SK-N-SH treated with all-trans-retinoic acid at 6 μM for 48 hours (cell line): ENCODE results near the gene LRCH3.

Experiments
- ARNTL ChIP-seq: fragments of 450-650 bp; formaldehyde crosslinking; IDR thresholded peaks from 2 replicates; pipeline ENCODE4 v1.5.0; 2020; ENCODE audit warnings: low read depth, mild to moderate bottlenecking, moderate library complexity, borderline replicate concordance
- CSRNP3 ChIP-seq: fragments of 250-450 bp; sonication (Bioruptor Pico); IDR thresholded peaks from 2 replicates; pipeline ENCODE4 v1.5.1; 2021; ENCODE audit warnings: mild to moderate bottlenecking, moderate library complexity
- OSR1 ChIP-seq: fragments of 250-450 bp; sonication (Bioruptor Pico); IDR thresholded peaks from 2 replicates; pipeline ENCODE4 v1.8.0; 2022; ENCODE audit warnings: moderate library complexity, mild to moderate bottlenecking, inconsistent platforms
- ZFP3 ChIP-seq: fragments of 250-450 bp; sonication (Bioruptor Pico); IDR thresholded peaks from 2 replicates; pipeline ENCODE4 v1.5.0; 2020; ENCODE audit warnings: mild to moderate bottlenecking, moderate library complexity
- ZFP30 ChIP-seq: fragments of 450-650 bp; formaldehyde crosslinking; IDR thresholded peaks from 2 replicates; pipeline ENCODE4 v1.5.0; 2022; ENCODE audit warnings: mild to moderate bottlenecking, moderate library complexity

- TF ChIP-seq ZFP3 (CRISPR knock-in tag): no peak
- no peak for TF ChIP-seq OSR1 (CRISPR knock-in tag)
- TF ChIP-seq ARNTL (CRISPR knock-in tag): no peak
- TF ChIP-seq CSRNP3 (CRISPR knock-in tag): no peak
- TF ChIP-seq ZFP30 (CRISPR knock-in tag): no peak
Measured at GRCh38 chr3:197830967-197831313, 39.9 kb downstream of the LRCH3 start.
